Panc1 (cell line): Measurements from ENCODE around the gene UNC45B.

Experiments used
- POLR2AphosphoS5 ChIP-seq: IDR thresholded peaks from 2 replicates; pipeline ENCODE4 v1.6.1; 2012; ENCODE audit warnings: mild to moderate bottlenecking, low read depth, low read length, moderate library complexity
- SIN3A ChIP-seq: IDR thresholded peaks from 2 replicates; pipeline ENCODE4 v1.6.1; 2012; ENCODE audit warnings: low read depth, mild to moderate bottlenecking, low read length, moderate library complexity, borderline replicate concordance; ENCODE audit not compliant: insufficient read depth
- TF ChIP-seq, protein P1 (sequence below): fragments of 450-650 bp; IDR thresholded peaks from 2 replicates; pipeline ENCODE4 v1.5.1; 2017; ENCODE audit warnings: mild to moderate bottlenecking
- TF ChIP-seq, protein P2 (sequence below), 2 experiments: IDR thresholded peaks; 2 replicates each; pipeline ENCODE4 v1.6.1; 2011 to 2012; ENCODE audit warnings: low read depth in 2 of 2, control low read depth in 1 of 2, low read length in 1 of 2, mild to moderate bottlenecking in 1 of 2, moderate library complexity in 1 of 2; ENCODE audit not compliant: insufficient read depth in 1 of 2

DNA sequence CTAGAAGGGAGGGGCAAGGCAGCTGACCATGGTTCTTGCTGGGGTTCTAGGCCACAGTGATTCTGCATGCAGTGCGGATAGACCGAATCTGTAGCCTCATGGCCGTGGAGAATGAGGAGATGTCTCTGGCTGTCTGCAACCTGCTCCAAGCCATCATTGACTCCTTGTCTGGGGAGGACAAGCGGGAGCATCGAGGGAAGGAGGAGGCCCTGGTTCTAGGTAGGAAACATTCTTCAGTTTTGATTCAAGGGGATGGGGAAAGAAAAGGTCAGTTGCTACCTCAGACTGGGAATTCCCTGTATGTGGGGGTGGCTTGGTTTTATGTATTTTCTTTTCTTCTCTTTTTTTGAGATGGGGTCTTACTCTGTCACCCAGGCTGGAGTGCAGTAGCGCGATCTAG is 7.6 kb downstream of the UNC45B start:
- TF ChIP-seq, protein P1, sequence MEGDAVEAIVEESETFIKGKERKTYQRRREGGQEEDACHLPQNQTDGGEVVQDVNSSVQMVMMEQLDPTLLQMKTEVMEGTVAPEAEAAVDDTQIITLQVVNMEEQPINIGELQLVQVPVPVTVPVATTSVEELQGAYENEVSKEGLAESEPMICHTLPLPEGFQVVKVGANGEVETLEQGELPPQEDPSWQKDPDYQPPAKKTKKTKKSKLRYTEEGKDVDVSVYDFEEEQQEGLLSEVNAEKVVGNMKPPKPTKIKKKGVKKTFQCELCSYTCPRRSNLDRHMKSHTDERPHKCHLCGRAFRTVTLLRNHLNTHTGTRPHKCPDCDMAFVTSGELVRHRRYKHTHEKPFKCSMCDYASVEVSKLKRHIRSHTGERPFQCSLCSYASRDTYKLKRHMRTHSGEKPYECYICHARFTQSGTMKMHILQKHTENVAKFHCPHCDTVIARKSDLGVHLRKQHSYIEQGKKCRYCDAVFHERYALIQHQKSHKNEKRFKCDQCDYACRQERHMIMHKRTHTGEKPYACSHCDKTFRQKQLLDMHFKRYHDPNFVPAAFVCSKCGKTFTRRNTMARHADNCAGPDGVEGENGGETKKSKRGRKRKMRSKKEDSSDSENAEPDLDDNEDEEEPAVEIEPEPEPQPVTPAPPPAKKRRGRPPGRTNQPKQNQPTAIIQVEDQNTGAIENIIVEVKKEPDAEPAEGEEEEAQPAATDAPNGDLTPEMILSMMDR: no peak
- TF ChIP-seq, protein P2, sequence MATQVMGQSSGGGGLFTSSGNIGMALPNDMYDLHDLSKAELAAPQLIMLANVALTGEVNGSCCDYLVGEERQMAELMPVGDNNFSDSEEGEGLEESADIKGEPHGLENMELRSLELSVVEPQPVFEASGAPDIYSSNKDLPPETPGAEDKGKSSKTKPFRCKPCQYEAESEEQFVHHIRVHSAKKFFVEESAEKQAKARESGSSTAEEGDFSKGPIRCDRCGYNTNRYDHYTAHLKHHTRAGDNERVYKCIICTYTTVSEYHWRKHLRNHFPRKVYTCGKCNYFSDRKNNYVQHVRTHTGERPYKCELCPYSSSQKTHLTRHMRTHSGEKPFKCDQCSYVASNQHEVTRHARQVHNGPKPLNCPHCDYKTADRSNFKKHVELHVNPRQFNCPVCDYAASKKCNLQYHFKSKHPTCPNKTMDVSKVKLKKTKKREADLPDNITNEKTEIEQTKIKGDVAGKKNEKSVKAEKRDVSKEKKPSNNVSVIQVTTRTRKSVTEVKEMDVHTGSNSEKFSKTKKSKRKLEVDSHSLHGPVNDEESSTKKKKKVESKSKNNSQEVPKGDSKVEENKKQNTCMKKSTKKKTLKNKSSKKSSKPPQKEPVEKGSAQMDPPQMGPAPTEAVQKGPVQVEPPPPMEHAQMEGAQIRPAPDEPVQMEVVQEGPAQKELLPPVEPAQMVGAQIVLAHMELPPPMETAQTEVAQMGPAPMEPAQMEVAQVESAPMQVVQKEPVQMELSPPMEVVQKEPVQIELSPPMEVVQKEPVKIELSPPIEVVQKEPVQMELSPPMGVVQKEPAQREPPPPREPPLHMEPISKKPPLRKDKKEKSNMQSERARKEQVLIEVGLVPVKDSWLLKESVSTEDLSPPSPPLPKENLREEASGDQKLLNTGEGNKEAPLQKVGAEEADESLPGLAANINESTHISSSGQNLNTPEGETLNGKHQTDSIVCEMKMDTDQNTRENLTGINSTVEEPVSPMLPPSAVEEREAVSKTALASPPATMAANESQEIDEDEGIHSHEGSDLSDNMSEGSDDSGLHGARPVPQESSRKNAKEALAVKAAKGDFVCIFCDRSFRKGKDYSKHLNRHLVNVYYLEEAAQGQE (IDR thresholded peaks at IDR 0.05; ENCODE audit: insufficient read depth in 1 of 2, low read depth in 2 of 2, low read length in 1 of 2): no peak
- TF ChIP-seq POLR2AphosphoS5 (no peak), SIN3A (no peak)
